CMK (cell line): ENCODE measurements around the gene KIF25.

Experiments used
- DNase-seq: peaks from one replicate; pipeline ENCODE4 v3.0.0-alpha.2; 2010; ENCODE audit warnings: low read depth

The KIF25 gene

DNA sequence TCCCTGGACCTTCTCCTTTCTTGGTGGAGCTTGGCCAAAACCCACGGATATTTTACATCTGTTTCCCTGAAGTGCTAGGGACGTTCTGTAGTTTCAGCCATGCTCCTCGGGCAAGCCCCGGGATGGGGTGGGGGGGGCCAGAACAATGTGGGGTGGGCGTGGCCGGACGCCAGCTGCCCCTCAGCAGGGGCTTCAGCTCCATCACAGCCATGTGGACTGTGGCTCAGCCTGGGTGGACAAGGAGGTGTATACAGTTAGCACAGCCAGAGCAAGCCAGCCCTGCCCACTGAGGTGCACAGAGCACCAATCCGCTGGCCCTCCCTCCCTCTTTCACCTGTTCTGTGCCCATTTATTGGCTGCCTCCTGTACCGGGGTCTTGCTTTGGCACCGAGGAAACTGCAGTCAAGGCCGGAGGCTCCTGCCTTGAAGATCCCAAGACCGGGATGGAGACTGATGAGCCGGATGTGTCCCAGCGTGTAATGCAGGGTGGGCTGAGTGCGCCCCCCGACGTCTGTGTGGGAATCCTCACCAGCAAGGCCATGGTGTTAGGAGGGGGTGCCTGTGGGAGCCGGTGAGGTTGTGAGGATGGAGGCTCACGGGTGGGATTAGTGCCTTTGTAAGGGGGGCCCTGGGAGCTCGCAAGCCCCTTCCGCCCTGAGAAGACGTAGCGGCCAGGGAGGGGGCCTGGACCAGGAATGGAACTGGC, 53.6 kb downstream of the KIF25 start:
- DNase-seq = no peak

DNA sequence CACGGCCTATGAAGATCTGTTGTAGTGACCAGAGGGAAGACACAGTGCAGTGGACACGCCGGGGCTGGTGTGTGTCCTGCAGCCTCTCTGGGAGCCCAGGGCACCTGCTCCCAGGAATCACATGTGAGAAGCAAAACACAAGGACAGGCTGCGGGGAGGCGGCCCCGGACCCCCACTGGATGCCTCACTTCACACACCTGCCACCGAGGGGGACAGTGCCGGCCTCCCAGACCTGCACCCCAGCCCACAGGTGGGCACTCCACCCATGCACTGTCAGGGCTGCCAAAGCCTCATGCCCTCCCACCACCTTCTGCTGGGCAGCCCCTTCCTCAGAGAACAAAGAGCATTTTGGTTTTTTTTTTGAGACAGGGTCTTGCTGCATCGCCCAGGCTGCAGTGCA, 54.2 kb downstream of the KIF25 start:
- no peak for DNase-seq

DNA sequence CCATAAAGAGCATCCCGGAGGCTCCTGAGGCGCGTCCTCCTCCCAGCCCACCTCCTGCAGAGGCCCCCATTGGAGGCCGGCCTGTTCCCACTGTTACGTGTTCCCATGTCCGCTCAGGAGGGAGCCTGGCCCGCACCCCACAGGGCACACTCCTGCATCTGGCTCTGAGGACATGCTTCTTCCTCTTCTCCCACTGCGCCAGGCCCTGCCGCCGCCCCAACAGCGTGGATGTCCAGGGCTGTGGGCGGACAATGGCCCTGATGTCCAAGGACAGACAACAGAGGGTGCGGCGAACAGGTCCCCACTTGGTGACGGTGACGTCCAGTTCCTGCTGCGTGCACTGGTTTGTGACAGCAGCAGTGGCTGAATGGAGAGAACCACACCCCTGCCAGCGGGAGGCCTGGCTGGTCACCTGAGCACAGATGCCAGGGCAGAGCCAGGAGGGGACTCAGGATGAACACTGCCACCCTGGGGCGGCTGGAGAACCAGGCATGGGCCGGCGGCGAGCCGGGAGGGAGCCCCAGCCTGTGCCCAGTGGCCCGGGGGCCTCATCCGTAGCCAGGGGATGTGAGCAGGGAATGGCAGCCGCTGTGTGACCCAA, 54.9 kb downstream of the KIF25 start:
- no peak for DNase-seq

DNA sequence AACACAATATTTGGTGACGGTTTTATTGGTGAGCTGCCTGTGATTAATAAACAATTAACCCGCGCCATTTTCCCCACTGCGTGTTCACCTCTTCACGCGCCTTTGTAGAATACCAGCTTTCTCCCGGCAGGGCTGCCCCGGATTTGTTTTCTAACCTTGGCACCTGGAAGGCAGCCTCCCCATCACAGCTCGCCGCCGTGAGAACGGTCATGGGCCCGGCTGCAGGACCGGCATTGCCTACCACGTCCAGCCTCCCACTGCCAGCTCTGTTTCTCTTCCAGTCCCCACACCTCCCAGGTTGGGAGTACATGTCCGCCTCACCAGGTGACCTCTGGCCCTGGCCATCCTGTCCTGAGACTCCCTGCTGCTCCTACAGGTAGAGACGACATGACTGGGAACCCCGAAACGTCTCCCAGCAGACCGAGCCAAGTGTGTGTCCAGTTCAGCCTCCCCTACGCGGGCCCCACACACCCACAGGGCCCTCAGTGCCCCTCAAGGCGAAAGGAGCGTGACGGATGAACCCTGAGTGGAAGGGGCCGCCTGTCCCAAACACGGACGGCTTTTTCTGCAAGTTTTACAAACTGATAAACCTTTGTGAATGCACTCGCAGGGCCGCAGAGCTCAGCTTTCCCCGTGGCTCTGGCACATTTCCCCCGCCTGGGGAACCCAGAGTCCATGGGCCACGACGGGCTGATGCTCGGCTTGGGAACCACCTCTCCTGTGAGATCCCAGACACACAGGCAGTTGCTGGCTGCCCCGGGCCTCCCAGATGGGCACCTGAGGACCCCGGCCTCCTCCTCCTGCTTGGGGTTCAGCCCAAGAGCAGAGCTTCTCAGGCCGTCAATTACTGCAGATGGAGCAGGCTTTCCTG, 55.9 kb downstream of the KIF25 start:
- DNase-seq = no peak

DNA sequence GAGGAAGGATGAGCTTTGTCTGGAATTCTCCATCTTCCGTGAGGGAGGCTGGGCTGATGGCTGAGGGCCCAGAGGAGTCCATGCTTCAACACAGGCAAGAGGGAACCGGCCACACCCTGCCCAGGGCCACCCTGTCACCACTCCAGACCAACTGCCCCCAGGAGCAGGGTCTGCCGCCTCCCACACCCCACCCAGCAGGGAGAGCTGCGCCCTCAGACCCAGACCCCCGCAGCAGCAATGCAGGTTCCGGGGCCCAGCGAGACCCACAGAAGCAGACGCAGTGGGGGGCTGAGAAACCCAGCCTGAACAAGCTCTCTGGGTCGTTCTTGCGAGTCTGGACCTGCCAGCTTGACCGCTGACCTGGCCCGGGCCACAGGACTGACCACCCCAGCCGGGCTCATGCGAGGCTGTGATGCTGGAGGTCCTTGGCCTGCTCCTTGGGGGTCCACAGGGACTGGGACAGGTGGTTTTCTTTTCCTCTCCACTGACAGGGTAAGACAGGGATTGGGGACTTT, 56.5 kb downstream of the KIF25 start:
- no peak for DNase-seq

DNA sequence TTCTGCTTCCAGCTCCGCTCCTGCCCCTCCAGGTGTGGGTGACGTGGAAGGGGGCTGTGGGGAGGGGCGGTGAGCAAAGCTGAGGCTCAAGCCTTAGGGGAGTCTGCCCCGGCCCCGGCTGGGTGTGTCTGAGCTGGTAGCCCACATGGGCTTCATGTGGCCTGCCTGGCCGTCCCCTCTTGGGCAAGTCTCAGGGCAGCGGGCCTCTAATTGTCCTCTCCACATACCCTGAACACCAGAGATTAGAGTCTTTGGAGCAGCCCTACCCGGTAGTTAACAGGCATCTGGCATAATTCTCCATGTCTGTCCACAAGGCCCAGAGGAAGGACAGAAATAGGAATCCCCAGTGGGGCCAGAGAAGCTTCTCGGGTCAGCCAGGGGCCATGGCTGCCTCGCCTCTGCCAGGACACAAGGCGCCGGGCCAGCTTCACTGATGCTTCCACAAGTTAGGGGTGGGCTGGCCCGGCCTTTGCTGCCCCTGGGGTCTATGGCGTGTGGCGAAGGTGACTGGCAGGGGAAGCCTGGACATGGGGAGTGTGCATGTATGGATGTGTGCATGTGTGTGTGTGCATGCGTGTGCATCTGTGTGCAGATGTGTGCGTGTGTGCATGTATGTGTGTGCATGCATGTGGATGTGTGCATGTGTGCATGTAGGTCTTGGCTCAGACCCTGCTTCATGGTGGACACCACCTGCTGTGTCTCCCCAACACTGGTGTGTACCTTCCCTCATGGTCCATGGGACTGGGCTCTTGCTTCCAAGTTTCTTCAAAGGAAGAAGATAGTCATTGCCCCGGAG, 57.5 kb downstream of the KIF25 start:
- DNase-seq = no peak

DNA sequence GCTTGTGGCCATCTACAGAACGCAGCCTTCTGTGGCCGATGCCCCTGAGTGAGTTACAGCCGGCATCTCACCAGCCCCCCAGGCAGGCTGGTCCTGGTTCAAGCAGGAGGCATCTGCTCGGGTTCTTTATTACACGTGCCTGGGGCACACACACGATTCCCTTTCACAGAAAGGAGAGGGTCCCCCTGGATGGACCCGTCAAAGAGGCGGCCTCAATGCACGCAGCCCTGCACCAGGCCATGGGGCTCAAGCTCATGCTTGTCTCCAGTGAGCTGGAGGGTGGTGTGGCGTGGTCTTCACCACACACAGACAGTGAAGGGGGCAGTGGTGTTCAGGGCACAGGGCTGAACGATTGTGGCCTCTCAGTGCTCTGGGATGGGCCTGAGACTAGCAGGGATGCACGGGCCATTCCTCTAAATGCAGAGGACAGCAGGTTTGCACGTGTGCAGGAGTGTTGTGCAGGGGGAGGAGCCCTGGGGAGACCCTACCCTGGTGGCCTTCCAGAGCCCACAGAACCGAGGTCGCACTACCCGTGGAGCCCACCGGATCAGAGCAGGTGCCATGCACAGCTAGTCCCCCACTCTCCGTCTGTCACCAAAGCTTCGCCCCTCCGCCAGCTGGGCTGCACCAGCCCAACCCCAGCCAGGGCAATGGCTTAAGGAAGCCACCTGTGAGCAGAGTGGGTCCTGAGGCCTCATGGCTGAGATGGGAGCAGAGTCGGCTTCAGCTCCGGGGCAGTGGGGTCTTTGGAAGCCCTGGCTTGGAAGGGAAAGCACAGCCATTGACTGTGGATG, 58.4 kb downstream of the KIF25 start:
- DNase-seq = no peak

DNA sequence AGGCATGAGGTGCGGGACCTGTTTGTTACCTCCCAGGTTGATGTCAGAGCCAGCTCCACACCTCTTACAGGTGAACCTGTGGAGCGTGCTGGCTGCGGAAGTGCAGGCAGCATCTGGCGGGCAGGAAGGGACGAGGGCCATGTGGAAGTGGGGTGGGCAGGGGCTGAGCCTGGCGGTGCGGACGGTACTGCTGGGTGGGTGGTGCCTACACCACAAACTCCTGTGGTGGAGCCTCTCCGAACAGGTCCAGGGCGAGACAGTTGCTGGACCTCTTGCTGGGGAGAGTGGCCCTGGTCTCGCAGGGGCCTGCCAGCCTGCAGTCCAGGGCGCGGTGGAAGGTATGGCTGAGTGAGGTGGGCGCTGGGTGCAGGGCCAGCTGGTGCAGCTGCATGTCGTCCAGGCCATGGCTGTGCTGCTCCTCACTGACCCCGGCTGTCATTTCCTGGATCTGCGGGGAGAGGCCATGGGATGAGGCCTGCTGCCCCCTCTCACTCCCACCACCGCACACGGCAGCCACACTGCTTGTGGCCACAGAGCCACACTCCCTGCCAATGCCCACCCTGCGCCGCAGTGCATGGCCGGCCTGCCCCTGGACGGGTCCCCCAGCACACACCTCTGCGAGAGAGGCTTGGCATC, 59.5 kb downstream of the KIF25 start:
- DNase-seq = no peak

DNA sequence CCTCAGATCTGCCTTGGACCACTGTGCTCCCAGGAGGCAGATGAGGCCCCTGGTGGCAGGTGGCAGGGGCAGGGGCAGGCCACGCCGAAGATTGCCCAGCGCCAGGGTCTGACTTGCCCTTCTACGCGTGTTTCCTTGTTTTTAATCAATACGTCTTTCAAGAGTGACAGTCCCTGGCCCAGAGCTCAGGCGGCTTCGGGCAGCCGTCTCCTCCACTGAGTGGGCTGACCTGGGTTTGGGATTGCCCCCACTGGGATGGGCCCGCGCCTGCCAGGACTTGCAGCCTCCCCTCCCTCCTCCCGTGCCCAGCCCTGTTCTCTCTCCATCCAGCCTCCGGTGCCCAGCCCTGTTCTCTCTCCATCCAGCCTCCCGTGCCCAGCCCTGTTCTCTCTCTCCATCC, 60.4 kb downstream of the KIF25 start:
- no peak for DNase-seq

DNA sequence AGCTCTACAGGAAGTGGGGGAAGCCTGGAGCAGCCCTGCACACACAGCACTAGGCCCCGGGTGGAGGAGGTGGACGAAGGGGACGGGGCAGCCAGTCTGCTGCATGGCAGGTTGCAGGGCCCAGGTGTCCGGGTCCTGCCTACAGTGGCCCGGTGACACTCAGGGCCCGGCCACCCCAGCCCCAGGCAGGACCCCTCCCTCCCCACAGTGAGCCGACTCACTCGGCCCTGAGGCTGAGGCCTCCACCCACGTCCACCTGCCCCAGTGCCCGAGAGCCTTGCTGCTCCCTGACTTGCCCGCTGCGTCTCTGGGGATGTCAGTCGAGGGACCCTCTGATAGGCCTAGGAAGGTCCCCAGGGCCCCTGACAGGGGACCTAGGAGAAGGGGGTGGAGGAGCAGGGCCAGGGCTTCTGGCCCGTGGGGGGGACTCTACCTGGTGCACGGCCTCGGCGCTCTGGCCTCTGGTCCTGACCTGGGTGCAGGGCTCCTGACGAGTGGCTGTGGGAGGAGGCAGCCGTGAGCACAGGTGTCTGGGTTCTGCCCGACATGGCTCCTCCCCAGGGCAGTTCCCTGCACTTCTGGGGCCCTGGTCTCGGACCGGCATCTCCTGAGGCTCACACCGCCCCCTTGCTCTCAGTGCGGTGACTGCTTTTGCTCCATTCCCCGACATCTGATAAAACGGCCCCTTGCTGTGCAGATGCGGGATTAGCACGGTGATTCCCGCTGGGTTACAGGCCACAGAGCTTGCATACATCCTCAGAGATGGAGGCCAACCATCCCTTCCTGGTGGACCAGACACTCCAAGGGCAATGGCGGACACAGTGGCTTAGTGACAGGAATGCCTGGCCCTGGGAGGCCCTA, 61.5 kb downstream of the KIF25 start:
- no peak for DNase-seq

DNA sequence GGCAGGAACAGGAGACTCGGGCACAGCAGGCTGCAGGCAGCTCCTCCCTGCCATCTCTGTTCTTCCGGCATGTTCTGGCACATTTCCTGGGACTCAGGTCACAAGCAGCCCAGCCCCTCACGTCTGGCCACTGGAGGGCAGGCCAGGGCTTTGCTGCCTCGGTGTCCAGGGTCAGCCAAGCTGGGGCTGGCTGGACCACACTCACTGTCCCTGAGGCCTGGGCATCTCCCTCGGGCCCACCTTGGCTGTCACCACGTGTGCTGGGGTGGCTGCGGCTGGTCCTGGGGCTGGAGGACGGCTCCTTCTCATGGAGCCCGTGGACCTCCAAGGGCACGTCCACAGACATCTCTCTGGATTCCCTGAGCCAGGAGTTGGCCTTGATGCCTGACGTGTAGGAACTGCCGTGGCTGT, 63.1 kb downstream of the KIF25 start:
- no peak for DNase-seq

DNA sequence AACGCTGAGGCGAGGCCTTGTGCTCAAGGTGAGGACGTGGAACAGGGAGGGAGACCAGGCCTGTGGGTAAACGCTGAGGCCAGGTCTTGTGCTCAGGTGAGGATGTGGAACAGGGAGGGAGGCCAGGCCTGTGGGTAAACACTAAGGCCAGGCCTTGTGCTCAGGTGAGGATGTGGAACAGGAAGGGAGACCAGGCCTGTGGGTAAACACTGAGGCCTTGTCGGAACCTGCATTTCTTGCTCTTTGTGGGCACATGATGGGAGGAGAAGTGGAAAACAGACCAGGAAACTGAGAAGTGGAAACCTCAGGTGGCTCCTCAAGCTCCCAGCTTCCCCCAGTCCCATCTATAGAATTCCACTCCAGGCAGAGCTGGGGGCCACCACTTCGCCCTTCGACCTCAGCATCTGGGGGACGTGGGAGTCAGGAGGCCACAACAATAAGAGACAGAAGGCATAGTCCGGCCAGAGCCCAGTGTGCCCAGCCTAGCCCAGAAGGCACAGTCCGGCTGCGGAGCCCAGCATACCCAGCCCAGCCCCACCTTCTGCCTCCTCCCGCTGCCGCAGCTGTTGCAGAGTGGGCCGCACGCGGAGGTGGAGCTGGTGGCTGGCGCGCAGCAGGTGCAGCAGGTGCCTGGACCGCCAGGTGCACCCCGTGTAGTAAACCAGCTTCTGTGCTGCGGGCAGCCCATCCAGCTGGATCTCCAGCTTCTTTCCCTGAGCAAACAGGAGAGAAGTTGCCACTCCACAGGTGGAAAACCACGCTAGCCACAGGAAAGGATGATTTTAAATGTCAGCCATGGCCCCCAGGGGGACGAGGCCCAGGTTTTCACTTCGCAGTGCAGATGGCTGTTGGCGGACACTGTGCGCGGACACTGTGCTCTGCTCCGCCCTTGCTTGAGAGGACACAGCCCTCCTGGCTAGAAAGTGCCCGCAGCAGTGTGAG, 64.1 kb downstream of the KIF25 start:
- DNase-seq = no peak

DNA sequence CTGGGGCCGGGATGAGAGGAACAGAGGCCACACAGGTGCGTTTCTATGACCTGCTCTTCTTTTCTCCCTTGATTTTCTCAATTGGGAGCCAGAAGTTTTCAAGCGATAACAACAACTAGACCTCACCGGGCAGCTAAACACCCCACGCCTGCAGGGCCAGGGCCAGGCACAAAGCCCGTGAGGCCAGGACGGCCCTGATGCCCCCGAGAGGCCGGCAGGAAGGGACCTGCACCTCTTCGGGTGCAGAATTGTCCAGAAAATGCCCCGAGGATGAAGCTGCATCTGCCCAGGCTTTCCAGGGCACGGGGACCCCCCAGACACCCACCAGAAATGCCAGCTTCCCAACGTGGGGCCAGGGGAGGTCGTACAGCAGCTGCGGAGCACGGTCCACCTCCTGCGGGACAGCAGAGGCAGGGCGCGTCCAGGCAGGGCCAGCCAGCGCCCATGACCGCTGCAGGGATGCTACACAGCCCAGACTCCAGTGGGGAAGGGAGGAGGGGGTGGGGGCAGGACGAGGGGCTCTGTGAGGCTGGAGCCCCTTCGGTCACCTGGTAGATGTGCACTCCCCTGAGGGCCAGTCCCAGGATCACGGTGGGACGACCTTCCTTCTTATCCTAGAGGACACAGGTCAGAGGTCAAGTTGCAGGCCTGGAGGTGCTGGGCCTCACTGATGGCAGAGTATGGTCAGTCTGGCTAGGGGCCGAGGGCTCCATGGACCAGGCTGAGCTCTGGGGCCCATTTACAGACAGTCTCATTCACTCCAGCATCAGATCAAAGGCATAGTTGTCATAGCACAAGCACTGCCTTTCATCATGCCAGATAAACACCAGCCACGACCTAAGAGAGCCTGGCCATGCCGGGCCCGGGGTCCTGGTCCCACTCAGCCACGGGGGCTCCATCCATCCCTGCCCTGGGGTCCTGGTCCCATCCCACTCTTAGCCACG, 65.1 kb downstream of the KIF25 start:
- no peak for DNase-seq

DNA sequence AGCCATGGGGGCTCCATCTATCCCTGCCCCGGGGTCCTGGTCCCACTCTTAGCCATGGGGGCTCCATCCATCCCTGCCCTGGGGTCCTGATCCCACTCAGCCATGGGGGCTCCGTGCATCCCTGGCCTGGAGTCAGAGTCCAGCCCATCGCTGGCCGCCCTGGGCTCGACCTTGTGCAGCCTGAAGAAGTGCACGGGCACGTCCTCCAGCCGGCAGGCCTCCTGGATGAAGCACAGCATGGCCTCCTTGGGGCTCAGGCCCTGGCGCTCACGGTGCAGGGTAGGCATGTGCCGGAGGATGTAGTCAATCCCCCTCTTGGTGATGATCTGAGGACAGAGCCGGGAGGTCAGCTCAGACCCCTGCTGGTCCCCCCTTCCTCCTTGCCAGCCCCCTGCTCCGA, 66.0 kb downstream of the KIF25 start:
- DNase-seq = no peak

DNA sequence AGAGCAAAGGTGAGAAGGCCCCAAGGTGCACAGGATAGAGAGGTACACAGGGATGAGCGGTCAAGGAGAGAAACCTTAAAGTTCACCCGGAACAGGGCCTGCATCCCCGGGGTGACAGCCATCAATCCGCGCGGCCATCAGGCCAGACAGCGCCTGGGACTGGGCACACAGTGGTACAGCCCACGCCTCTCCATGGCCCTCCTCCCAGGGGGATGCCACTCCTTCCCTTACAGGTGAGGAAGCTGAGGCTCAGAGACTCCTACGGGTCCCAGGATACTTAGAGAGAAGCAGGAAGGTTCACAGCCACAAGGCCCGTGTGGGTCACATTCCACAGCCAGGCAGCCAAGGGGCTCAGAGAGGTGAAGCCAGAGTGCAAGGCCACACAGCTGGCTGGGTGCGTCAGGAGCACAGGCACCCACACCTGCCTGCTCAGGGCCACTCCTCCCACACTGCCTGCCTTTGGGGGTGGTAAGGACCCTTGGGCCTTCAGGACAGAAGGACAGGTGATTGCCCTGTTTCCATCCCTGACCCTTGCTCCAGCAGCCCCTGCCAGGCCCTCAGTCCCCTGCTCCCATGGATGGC, 66.8 kb downstream of the KIF25 start:
- no peak for DNase-seq

DNA sequence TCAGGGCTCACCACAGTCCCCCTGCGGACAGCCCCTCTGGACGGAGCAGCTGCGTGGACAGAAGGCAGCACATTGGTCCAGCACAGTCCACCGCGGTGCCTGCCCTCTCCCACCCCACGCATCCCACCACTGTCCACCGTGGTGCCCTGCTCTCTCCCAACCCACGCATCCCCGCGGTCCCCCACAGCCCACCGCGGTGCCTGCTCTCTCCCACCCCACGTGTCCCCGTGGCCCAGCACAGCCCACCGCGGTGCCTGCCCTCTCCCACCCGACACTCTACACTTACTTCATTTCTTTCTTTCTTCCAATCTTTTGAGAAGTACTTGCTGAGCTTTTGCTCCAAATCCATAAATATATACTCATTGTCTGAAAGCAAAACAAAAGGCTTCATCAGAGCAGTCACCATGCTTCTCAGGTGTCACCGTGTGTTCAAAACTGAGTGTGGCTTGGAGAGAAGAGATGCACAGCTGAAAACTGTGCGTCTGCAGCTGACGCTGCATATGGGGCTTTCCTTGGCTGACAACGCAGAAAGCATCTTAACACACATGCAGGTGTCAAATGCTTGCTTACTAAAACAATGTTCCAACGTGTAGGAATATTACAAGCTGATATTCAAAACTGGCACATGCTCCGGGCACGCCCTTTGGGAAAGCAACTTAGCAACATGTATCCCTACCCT, 69.7 kb downstream of the KIF25 start:
- no peak for DNase-seq

DNA sequence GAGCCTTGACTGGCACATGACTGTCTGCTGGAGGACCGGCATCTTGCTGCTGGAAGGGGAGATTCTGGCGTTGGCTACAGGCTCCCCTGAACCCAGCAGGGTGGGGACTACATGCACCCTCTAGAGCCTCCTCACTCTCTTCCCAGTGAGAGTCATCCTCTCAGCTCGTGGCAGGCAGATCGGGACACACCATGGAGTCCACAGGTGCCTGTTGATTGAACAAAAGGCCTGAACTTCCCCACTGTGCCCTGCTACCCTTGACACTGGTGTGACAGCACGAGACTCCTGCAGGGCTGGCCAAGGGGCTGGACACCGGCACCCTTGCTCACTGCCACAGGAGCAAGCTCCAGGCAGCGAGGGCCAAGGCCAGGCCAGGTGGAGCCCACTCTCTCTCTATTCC, 73.3 kb downstream of the KIF25 start:
- no peak for DNase-seq
